ENCODE results near the gene GLP1R.

GLP1R gene

DNA sequence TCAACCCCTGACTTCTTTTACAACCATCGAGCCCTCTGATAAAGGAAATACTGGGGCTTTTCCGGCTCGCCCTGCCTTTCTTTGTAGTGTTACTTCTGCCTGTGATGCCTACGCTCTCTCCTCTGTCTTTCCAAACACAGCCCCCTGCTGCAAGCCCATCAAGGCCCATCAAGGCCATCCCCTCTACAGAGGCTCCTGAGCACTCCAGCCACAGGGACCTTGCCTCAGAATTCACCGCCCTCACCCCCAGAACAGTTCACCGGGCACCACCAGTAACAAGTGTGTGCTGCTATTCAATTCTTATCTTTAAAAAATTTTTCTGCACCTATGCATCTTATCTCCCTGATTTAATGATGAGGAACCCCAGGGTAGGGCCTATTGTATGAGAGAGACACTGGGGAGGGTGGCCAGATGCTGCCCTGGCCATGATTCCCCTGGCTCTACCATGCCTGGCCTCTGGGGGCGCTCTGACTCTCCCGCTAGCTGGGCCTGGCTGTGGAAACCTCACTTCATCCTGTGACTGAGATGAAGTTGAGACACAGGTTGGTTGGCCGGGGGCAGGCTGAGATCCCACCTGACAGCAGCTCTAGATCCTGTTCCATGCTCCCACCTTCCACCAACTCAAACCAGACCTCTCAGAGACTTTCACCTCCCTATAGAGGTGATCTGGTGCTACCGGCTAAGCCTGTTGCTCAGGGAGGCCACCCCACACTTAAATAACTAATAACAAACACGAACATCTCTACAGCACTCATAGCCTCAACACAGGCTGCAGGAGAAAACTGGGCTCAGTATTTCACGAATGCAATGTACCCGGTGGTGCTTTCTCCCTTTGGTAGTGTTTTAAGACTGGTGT, 19.2 kb upstream of the GLP1R start:
- H3K27ac Mint-ChIP-seq = no peak overlapping the region
- H3K27me3 Mint-ChIP-seq = peaks cover 62% of the 10 kb centered on the region
- no peaks in the 10 kb centered on the region for H3K36me3 Mint-ChIP-seq (ENCODE audit: low read depth)
- no peaks in the 10 kb centered on the region for H3K9me3 Mint-ChIP-seq
- no peak overlapping the region for H3K4me3 Mint-ChIP-seq
- no peaks in the 10 kb centered on the region for H3K4me1 Mint-ChIP-seq (ENCODE audit: low read depth)

DNA sequence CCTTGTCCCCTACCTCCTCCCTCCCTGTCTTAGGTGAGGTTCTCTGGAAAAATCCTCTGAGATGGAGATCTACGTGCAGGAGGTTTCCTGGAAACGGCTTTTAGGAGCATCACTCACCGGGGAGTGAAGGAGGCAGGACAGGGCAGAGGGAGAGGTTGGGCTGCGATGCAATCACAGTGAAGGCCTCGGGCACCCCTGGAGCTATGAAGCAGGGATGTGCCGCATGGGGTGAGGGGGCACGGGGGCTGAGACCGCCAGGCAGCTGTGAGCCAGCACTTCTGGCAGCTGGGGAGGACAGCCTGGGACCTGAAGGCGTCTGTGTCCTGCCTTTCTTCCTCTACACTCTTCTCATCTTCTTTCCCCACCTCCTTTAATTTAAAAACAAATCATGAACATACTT, 12.9 kb upstream of the GLP1R start:
- H3K4me3 Mint-ChIP-seq = no peak overlapping the region
- H3K27ac Mint-ChIP-seq = no peak overlapping the region
- H3K9me3 Mint-ChIP-seq = no peaks in the 10 kb centered on the region
- H3K36me3 Mint-ChIP-seq (ENCODE audit: low read depth) = no peaks in the 10 kb centered on the region
- H3K27me3 Mint-ChIP-seq = peaks cover 76% of the 10 kb centered on the region
- H3K4me1 Mint-ChIP-seq (ENCODE audit: low read depth) = peaks cover 15% of the 10 kb centered on the region

GRCh38 chr6:39037082-39037508, 11.5 kb upstream of the GLP1R start:
- no peaks in the 10 kb centered on the region for H3K9me3 Mint-ChIP-seq
- H3K4me3 Mint-ChIP-seq = no peak overlapping the region
- H3K36me3 Mint-ChIP-seq (ENCODE audit: low read depth) = no peaks in the 10 kb centered on the region
- H3K27me3 Mint-ChIP-seq = peaks cover 71% of the 10 kb centered on the region
- H3K27ac Mint-ChIP-seq = no peak overlapping the region
- H3K4me1 Mint-ChIP-seq (ENCODE audit: low read depth) = peaks cover 19% of the 10 kb centered on the region

GRCh38 chr6:39037707-39038106, 10.9 kb upstream of the GLP1R start:
- Mint-ChIP-seq H3K36me3 (ENCODE audit: low read depth) (no peaks in the 10 kb centered on the region), H3K4me3 (no peak overlapping the region), H3K9me3 (no peaks in the 10 kb centered on the region)

GRCh38 chr6:39040080-39040673, 8.4 kb upstream of the GLP1R start:
- Mint-ChIP-seq H3K4me3 (no peak overlapping the region), H3K9me3 (no peaks in the 10 kb centered on the region), H3K27ac (no peak overlapping the region), H3K27me3 (peaks cover 41% of the 10 kb centered on the region), H3K36me3 (ENCODE audit: low read depth) (no peaks in the 10 kb centered on the region), H3K4me1 (ENCODE audit: low read depth) (peaks cover 19% of the 10 kb centered on the region)

More at GRCh38 chr6:39037707-39038106, 10.9 kb upstream of the GLP1R start:
- peaks cover 19% of the 10 kb centered on the region for H3K4me1 Mint-ChIP-seq (ENCODE audit: low read depth)
- peaks cover 65% of the 10 kb centered on the region for H3K27me3 Mint-ChIP-seq
- no peak overlapping the region for H3K27ac Mint-ChIP-seq

- Mint-ChIP-seq H3K36me3 (ENCODE audit: low read depth) (no peaks in the 10 kb centered on the region), H3K4me3 (no peak overlapping the region), H3K27me3 (peaks cover 37% of the 10 kb centered on the region), H3K27ac (no peak overlapping the region), H3K9me3 (no peaks in the 10 kb centered on the region), H3K4me1 (ENCODE audit: low read depth) (peaks cover 19% of the 10 kb centered on the region)
Measured at GRCh38 chr6:39041072-39041471, 7.5 kb upstream of the GLP1R start.

- Mint-ChIP-seq H3K9me3 (no peaks in the 10 kb centered on the region), H3K27ac (no peak overlapping the region), H3K4me1 (ENCODE audit: low read depth) (peaks cover 11% of the 10 kb centered on the region), H3K4me3 (no peak overlapping the region), H3K27me3 (peaks cover 33% of the 10 kb centered on the region), H3K36me3 (ENCODE audit: low read depth) (no peaks in the 10 kb centered on the region)
Measured at GRCh38 chr6:39043776-39044175, 4.8 kb upstream of the GLP1R start.

- H3K4me1 Mint-ChIP-seq (ENCODE audit: low read depth) = peaks cover 13% of the 10 kb centered on the region
- no peak overlapping the region for H3K4me3 Mint-ChIP-seq
- no peaks in the 10 kb centered on the region for H3K9me3 Mint-ChIP-seq
- peaks cover 30% of the 10 kb centered on the region for H3K27me3 Mint-ChIP-seq
- no peaks in the 10 kb centered on the region for H3K36me3 Mint-ChIP-seq (ENCODE audit: low read depth)
- no peak overlapping the region for H3K27ac Mint-ChIP-seq
Measured at GRCh38 chr6:39044181-39044580, 4.4 kb upstream of the GLP1R start.

DNA sequence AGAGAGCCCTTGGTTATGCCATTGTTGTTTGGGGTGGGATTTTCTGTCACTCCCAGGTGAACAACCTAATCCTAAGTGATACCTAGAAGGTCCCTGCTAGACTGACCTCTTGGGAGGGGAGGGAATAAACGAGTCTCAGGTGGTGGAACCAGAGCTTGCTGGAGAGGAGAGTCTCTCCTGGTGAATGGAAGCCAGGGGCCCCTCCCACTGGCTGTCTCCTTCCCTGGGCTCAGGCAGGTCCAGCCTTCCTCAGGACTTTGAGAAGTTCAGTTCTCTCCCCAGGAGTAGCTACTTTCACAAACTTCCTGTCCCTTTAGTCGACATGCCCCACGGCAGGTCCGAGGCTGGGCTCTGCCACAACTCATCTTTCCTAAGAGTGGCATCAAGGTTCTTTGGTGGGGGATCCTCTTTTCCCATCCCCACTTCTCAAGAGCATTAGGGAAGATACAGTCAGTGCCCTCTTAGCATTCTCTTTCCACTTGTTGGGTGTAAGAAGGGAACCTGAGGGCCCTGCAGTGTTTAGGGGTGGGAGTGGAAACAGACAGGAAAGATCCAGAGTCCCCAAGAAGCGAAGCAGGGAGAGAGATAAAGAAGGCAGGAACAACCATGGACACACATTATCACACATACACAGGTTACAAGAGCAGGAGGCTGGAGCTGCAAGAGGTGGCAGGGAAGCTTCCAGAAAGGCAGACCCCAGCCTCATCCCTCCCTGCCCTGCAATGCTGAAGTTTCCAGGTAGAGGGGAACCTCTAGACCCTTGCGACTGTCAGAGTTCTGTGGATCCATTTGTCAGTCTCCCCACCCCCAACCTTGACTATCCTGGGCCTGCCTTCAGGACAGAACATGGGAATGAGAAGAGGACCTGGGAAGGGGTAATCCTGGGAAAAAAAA, 900 bp upstream of the GLP1R start:
- H3K9me3 Mint-ChIP-seq = no peaks in the 10 kb centered on the region
- peak overlapping the region; percentile 52 for H3K4me3 Mint-ChIP-seq
- H3K4me1 Mint-ChIP-seq (ENCODE audit: low read depth) = peaks cover 37% of the 10 kb centered on the region
- no peak overlapping the region for H3K27ac Mint-ChIP-seq
- peaks cover 33% of the 10 kb centered on the region for H3K27me3 Mint-ChIP-seq
- no peaks in the 10 kb centered on the region for H3K36me3 Mint-ChIP-seq (ENCODE audit: low read depth)

GRCh38 chr6:39049575-39050283, 1.1 kb downstream of the GLP1R start:
- Mint-ChIP-seq H3K9me3 (no peaks in the 10 kb centered on the region), H3K27ac (peak overlapping the region; percentile 58), H3K36me3 (ENCODE audit: low read depth) (no peaks in the 10 kb centered on the region), H3K4me3 (peak overlapping the region; percentile 81), H3K27me3 (peaks cover 37% of the 10 kb centered on the region), H3K4me1 (ENCODE audit: low read depth) (peaks cover 41% of the 10 kb centered on the region)

GRCh38 chr6:39050453-39051112, 2.0 kb downstream of the GLP1R start:
- no peaks in the 10 kb centered on the region for H3K9me3 Mint-ChIP-seq
- H3K27ac Mint-ChIP-seq = peak overlapping the region; percentile 68
- H3K4me3 Mint-ChIP-seq = peak overlapping the region; percentile 81
- peaks cover 37% of the 10 kb centered on the region for H3K27me3 Mint-ChIP-seq
- H3K4me1 Mint-ChIP-seq (ENCODE audit: low read depth) = peaks cover 41% of the 10 kb centered on the region
- no peaks in the 10 kb centered on the region for H3K36me3 Mint-ChIP-seq (ENCODE audit: low read depth)

- Mint-ChIP-seq H3K27ac (peak overlapping the region; percentile 68), H3K9me3 (no peaks in the 10 kb centered on the region), H3K27me3 (peaks cover 37% of the 10 kb centered on the region), H3K4me1 (ENCODE audit: low read depth) (peaks cover 41% of the 10 kb centered on the region), H3K4me3 (peak overlapping the region; percentile 81), H3K36me3 (ENCODE audit: low read depth) (peaks cover 1% of the 10 kb centered on the region)
Measured at GRCh38 chr6:39051399-39052122, 3.0 kb downstream of the GLP1R start.

DNA sequence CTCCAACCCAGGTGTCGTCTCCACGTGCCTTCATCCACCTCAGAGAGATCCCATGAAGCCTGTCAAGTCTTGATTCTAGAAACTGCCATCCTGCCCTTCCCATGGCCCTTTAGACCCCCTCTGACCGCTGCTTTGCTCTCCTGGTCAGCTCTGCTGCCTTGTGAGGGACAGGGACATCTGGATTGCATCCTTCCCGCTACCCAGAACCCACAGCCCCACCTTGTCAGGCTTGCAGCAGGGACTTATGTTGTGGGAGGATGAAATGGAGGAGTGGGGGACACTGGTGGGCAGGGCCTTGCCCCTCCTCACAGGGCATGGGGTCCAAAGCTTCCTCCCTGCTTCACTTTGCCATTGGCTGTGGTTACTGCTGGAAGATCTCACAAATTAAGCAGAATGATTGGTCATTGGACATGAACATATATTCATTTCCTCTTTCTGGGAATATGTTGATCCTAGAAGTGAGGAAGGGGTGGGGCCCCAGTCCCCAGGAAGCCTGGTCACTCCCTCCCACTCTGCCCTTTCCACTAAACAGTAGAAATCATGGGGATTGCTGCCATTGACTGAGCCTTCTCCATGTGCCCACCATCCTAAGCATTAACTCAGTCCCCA, 4.5 kb downstream of the GLP1R start:
- H3K27ac Mint-ChIP-seq = no peak overlapping the region
- peaks cover 41% of the 10 kb centered on the region for H3K4me1 Mint-ChIP-seq (ENCODE audit: low read depth)
- H3K27me3 Mint-ChIP-seq = peaks cover 21% of the 10 kb centered on the region
- H3K4me3 Mint-ChIP-seq = no peak overlapping the region
- H3K9me3 Mint-ChIP-seq = no peaks in the 10 kb centered on the region
- peaks cover 3% of the 10 kb centered on the region for H3K36me3 Mint-ChIP-seq (ENCODE audit: low read depth)
